A172 (cell line): ENCODE results near the gene STARD13. TPM values are rescaled to one million over a fixed set of nuclear protein-coding genes. Genes with fewer than 3 reads are reported as not detected.
"Not testable (repeated sequence)": the region's sequence is repeated elsewhere in the genome, so short reads cannot be mapped to it uniquely, and the experiment has no call there.

Experiments used
- DNase-seq: peaks from one replicate; pipeline ENCODE4 v3.0.0-alpha.2; 2015; ENCODE audit warnings: low spot score
- total RNA-seq: library from RNA; depleted of rRNA; stranded (reverse); fragments of >200 nt; shearing (Covaris generic); gene quantifications from 2 replicates; pipeline ENCODE4 v1.2.3, GENCODE V29; 2014

Gene STARD13
- total RNA-seq, 1 experiment from 2014 or later: 8.3 TPM

GRCh38 chr13:33257841-33258807 is 27.4 kb downstream of the STARD13 start:
- no peak for DNase-seq

GRCh38 chr13:33256148-33256840 is 29.3 kb downstream of the STARD13 start:
- no peak for DNase-seq

GRCh38 chr13:33252135-33252534 is 33.4 kb downstream of the STARD13 start:
- no peak for DNase-seq

GRCh38 chr13:33251131-33251661 is 34.4 kb downstream of the STARD13 start:
- DNase-seq: peak; percentile 97

- no peak for DNase-seq
Measured at GRCh38 chr13:33250609-33251008, 34.9 kb downstream of the STARD13 start.

- DNase-seq: no peak
Measured at GRCh38 chr13:33249894-33250293, 35.7 kb downstream of the STARD13 start.

GRCh38 chr13:33249066-33249465 is 36.5 kb downstream of the STARD13 start:
- peak; percentile 62 for DNase-seq

- no peak for DNase-seq
Measured at GRCh38 chr13:33245505-33246158, 39.9 kb downstream of the STARD13 start.

- DNase-seq: no peak
Measured at GRCh38 chr13:33244907-33245287, 40.7 kb downstream of the STARD13 start.

- DNase-seq: no peak
Measured at GRCh38 chr13:33244210-33244906, 41.2 kb downstream of the STARD13 start.

- no peak for DNase-seq
Measured at GRCh38 chr13:33242984-33243617, 42.5 kb downstream of the STARD13 start.

GRCh38 chr13:33242372-33242771 is 43.2 kb downstream of the STARD13 start:
- DNase-seq: not testable (repeated sequence)

GRCh38 chr13:33236021-33236420 is 49.5 kb downstream of the STARD13 start:
- DNase-seq: peak; percentile 74

- DNase-seq: peak; percentile 45
Measured at GRCh38 chr13:33235564-33235963, 50.0 kb downstream of the STARD13 start.

- no peak for DNase-seq
Measured at GRCh38 chr13:33235078-33235477, 50.5 kb downstream of the STARD13 start.

- DNase-seq: no peak
Measured at GRCh38 chr13:33233547-33233946, 52.0 kb downstream of the STARD13 start.

- no peak for DNase-seq
Measured at GRCh38 chr13:33232883-33233282, 52.7 kb downstream of the STARD13 start.

GRCh38 chr13:33231339-33231738 is 54.2 kb downstream of the STARD13 start:
- no peak for DNase-seq

- no peak for DNase-seq
Measured at GRCh38 chr13:33230178-33230881, 55.2 kb downstream of the STARD13 start.

GRCh38 chr13:33229446-33230177 is 55.9 kb downstream of the STARD13 start:
- no peak for DNase-seq
